Mammary epithelial cell (primary cell): ENCODE measurements around the gene ASCC3.

ENCODE experiments used
- CTCF ChIP-seq, 2 donors: IDR thresholded peaks in 1 of 2; conservative IDR thresholded peaks in 1 of 2; 2 replicates each; pipeline ENCODE4 v1.5.1; 2011 to 2012; ENCODE audit warnings: inconsistent platforms in 2 of 2, low read length in 2 of 2, mild to moderate bottlenecking in 2 of 2, control low read depth in 1 of 2, low read depth in 1 of 2; ENCODE audit not compliant: insufficient read depth in 1 of 2; ENCODE audit errors: extremely low read depth in 1 of 2
- EZH2 ChIP-seq: IDR thresholded peaks from 2 replicates; pipeline ENCODE4 v1.6.1; 2012; ENCODE audit warnings: low read length, inconsistent platforms, borderline replicate concordance

GRCh38 chr6:100686216-100686615 lies 194.9 kb downstream of the ASCC3 start:
- TF ChIP-seq CTCF (conservative IDR thresholded peaks at IDR 0.05 in 1 of 2, IDR thresholded peaks at IDR 0.05 in 1 of 2; ENCODE audit: extremely low read depth in 1 of 2, insufficient read depth in 1 of 2, low read depth in 1 of 2, low read length in 2 of 2) = no peak
- no peak for TF ChIP-seq EZH2
